ENCODE data around the gene MT1A.
A peak's percentile ranks its signal among the peaks of the same experiment; 100 is the strongest.

MT1A gene

GRCh38 chr16:56684926-56685590, 46.6 kb downstream of the MT1A start:
- in situ Hi-C loops (cut with HindIII; ENCODE audit: low pct_ligation_motif_present, low sequenced_read_pairs): no loop called here
- Histone ChIP-seq H3K4me3 (ENCODE audit: low read depth, low read length) (no peak overlapping the region), H3K27ac (no peak overlapping the region), H3K27me3 (replicated peaks) (no peaks in the 10 kb centered on the region), H3K36me3 (replicated peaks) (no peaks in the 10 kb centered on the region)
- DNase-seq: no peak
- TF ChIP-seq CTCF (IDR thresholded peaks at IDR 0.05; ENCODE audit: low read depth, low read length, missing control alignments): no peak

- in situ Hi-C loops (cut with HindIII; ENCODE audit: low pct_ligation_motif_present, low sequenced_read_pairs): no loop called here
- DNase-seq: no peak
- Histone ChIP-seq H3K27me3 (replicated peaks) (no peaks in the 10 kb centered on the region), H3K36me3 (replicated peaks) (no peaks in the 10 kb centered on the region), H3K27ac (no peak overlapping the region), H3K4me3 (ENCODE audit: low read depth, low read length) (no peak overlapping the region)
- TF ChIP-seq CTCF (IDR thresholded peaks at IDR 0.05; ENCODE audit: low read depth, low read length, missing control alignments): no peak
These were observed 48.3 kb downstream of the MT1A start for GRCh38 chr16:56686758-56687157.

- peak; percentile 9 for TF ChIP-seq CTCF (IDR thresholded peaks at IDR 0.05; ENCODE audit: low read depth, low read length, missing control alignments)
- no peak overlapping the region for H3K4me3 ChIP-seq (ENCODE audit: low read depth, low read length)
- no peak overlapping the region for H3K27ac ChIP-seq
- in situ Hi-C loops (cut with HindIII; ENCODE audit: low pct_ligation_motif_present, low sequenced_read_pairs): no loop called here
- no peaks in the 10 kb centered on the region for H3K27me3 ChIP-seq (replicated peaks)
- DNase-seq: no peak
- H3K36me3 ChIP-seq (replicated peaks): no peaks in the 10 kb centered on the region
These were observed 50.3 kb downstream of the MT1A start for GRCh38 chr16:56688762-56689161.

- Histone ChIP-seq H3K36me3 (replicated peaks) (no peaks in the 10 kb centered on the region), H3K4me3 (ENCODE audit: low read depth, low read length) (no peak overlapping the region), H3K27me3 (replicated peaks) (no peaks in the 10 kb centered on the region), H3K27ac (no peak overlapping the region)
- TF ChIP-seq CTCF (IDR thresholded peaks at IDR 0.05; ENCODE audit: low read depth, low read length, missing control alignments): no peak
- no peak for DNase-seq
- in situ Hi-C loops (cut with HindIII; ENCODE audit: low pct_ligation_motif_present, low sequenced_read_pairs): no loop called here
These were observed 50.7 kb downstream of the MT1A start for GRCh38 chr16:56689171-56689570.
